Peyer's patch (tissue), 4 donors: ENCODE data around the gene MAEL.

Experiments
- CTCF ChIP-seq, 6 experiments: fragments of 450-650 bp in 4 of 6; fragments of 200-600 bp in 2 of 6; sonication (generic) in 1 of 6; IDR thresholded peaks; one replicate each; pipeline ENCODE4 v1.5.1; 2017 to 2019; ENCODE audit warnings: antibody characterized with exemption in 6 of 6, mild to moderate bottlenecking in 3 of 6, moderate library complexity in 1 of 6
- POLR2A ChIP-seq, 2 donors: fragments of 450-650 bp; IDR thresholded peaks; one replicate each; pipeline ENCODE4 v1.5.1; 2017; ENCODE audit warnings: antibody characterized with exemption in 2 of 2, mild to moderate bottlenecking in 2 of 2, moderate library complexity in 2 of 2

- TF ChIP-seq CTCF (IDR thresholded peaks at IDR 0.05) = no peak
- no peak for TF ChIP-seq POLR2A (IDR thresholded peaks at IDR 0.05)
These were observed 72.0 kb downstream of the MAEL start for GRCh38 chr1:167061073-167061464.
